GOT3 (cell line): ENCODE measurements around the gene TRIM10.
"Not testable (repeated sequence)": the region's sequence is repeated elsewhere in the genome, so short reads cannot be mapped to it uniquely, and the experiment has no call there.

Experiments used
- DNase-seq: peaks from one replicate; lab custom pipeline; 2025; ENCODE audit warnings: mixed read lengths; lab: John Stamatoyannopoulos, UW

Gene TRIM10

GRCh38 chr6:30172681-30173080, 11.7 kb upstream of the TRIM10 start:
- DNase-seq, result no peak

- no peak for DNase-seq
These were observed 10.9 kb upstream of the TRIM10 start for GRCh38 chr6:30171677-30172471.

- no peak for DNase-seq
These were observed 8.9 kb upstream of the TRIM10 start for GRCh38 chr6:30169658-30170614.

GRCh38 chr6:30168741-30169140, 7.7 kb upstream of the TRIM10 start:
- no peak for DNase-seq

GRCh38 chr6:30167101-30167500, 6.1 kb upstream of the TRIM10 start:
- no peak for DNase-seq

- DNase-seq, result not testable (repeated sequence)
These were observed 4.2 kb upstream of the TRIM10 start for GRCh38 chr6:30165238-30165637.

GRCh38 chr6:30164714-30165113, 3.7 kb upstream of the TRIM10 start:
- no peak for DNase-seq

GRCh38 chr6:30163918-30164654, 3.1 kb upstream of the TRIM10 start:
- no peak for DNase-seq

- DNase-seq, result no peak
These were observed 2.3 kb upstream of the TRIM10 start, which contains the start of gene TRIM15 for GRCh38 chr6:30163090-30163917. Gene TRIM15 (plus strand): TSS chr6:30163546. CDS start chr6:30163685, 139 bp downstream.

- DNase-seq, result no peak
These were observed 1.5 kb upstream of the TRIM10 start for GRCh38 chr6:30162265-30163089.

- no peak for DNase-seq
These were observed 815 bp downstream of the TRIM10 start for GRCh38 chr6:30160008-30160784.

- no peak for DNase-seq
These were observed 2.5 kb downstream of the TRIM10 start for GRCh38 chr6:30158475-30159040.

GRCh38 chr6:30157999-30158398, 3.0 kb downstream of the TRIM10 start:
- DNase-seq, result no peak

GRCh38 chr6:30157581-30157980, 3.4 kb downstream of the TRIM10 start:
- DNase-seq, result no peak

GRCh38 chr6:30156774-30157173, 4.2 kb downstream of the TRIM10 start:
- no peak for DNase-seq

GRCh38 chr6:30156262-30156599, 4.8 kb downstream of the TRIM10 start:
- no peak for DNase-seq

GRCh38 chr6:30155520-30156261, 5.3 kb downstream of the TRIM10 start:
- no peak for DNase-seq

GRCh38 chr6:30154709-30155519, 6.1 kb downstream of the TRIM10 start:
- DNase-seq, result peak; percentile 23
